ENCODE measurements around the gene ARMC7.
A peak's percentile ranks its signal among the peaks of the same experiment; 100 is the strongest.

- TF ChIP-seq CTCF (IDR thresholded peaks at IDR 0.05; ENCODE audit: low read depth, low read length, poor library complexity, severe bottlenecking) (peak; percentile 33), EZH2phosphoT487 (IDR thresholded peaks at IDR 0.05; ENCODE audit: borderline replicate concordance, low read length) (peak; percentile 80)
Observed at GRCh38 chr17:75077496-75078283, 32.1 kb upstream of the ARMC7 start.
